OCI-LY1 (cell line): Measurements from ENCODE around the gene CACNA1C.

ENCODE experiments used
- H2AFZ ChIP-seq: fragments of 200-600 bp; sonication (generic), shearing (Covaris generic); 2 replicates; pipeline ENCODE4 v1.6.0; 2014; ENCODE audit warnings: antibody characterized with exemption, mild to moderate bottlenecking, low read length
- H3F3A ChIP-seq: fragments of 200-600 bp; sonication (generic), shearing (Covaris generic); 2 replicates; pipeline ENCODE4 v1.6.0; 2014; ENCODE audit warnings: mild to moderate bottlenecking, antibody characterized with exemption, low read length, moderate library complexity; ENCODE audit not compliant: insufficient read depth
- H3K27ac ChIP-seq: fragments of 200-600 bp; sonication (generic); 2 replicates; pipeline ENCODE4 v1.5.1; 2014; ENCODE audit warnings: low read length, mixed run types, mild to moderate bottlenecking, low read depth; ENCODE audit not compliant: poor library complexity, severe bottlenecking
- H3K27me3 ChIP-seq: fragments of 200-600 bp; sonication (generic); 2 replicates; pipeline ENCODE4 v1.6.0; 2014; ENCODE audit warnings: antibody characterized with exemption, mild to moderate bottlenecking, low read length, moderate library complexity; ENCODE audit not compliant: insufficient read depth
- H3K36me3 ChIP-seq: fragments of 200-600 bp; sonication (generic); 2 replicates; pipeline ENCODE4 v1.6.1; 2014; ENCODE audit warnings: mild to moderate bottlenecking, antibody characterized with exemption, low read length, moderate library complexity, mixed read lengths; ENCODE audit not compliant: insufficient read depth
- H3K4me1 ChIP-seq: fragments of 200-600 bp; sonication (generic); 2 replicates; pipeline ENCODE4 v1.5.1; 2014; ENCODE audit warnings: mild to moderate bottlenecking, low read length, moderate library complexity; ENCODE audit not compliant: insufficient read depth, severe bottlenecking
- H3K4me2 ChIP-seq: fragments of 200-600 bp; sonication (generic), shearing (Covaris generic); 2 replicates; pipeline ENCODE4 v1.6.1; 2014; ENCODE audit warnings: low read length
- H3K4me3 ChIP-seq: fragments of 200-600 bp; sonication (generic); 2 replicates; pipeline ENCODE4 v1.5.1; 2014; ENCODE audit warnings: low read length, low read depth, mild to moderate bottlenecking, mixed read lengths; ENCODE audit not compliant: poor library complexity, severe bottlenecking
- H3K79me2 ChIP-seq: fragments of 200-600 bp; shearing (Covaris generic); 2 replicates; pipeline ENCODE4 v1.6.1; 2016; ENCODE audit warnings: mixed run types, low read length, mixed read lengths; ENCODE audit not compliant: insufficient read depth
- H3K9ac ChIP-seq: fragments of 200-600 bp; sonication (generic), shearing (Covaris generic); 2 replicates; pipeline ENCODE4 v1.6.1; 2014; ENCODE audit warnings: mild to moderate bottlenecking, low read length, mixed read lengths
- H3K9me2 ChIP-seq: fragments of 200-600 bp; sonication (generic), shearing (Covaris generic); 2 replicates; pipeline ENCODE4 v1.6.1; 2014; ENCODE audit warnings: low read depth, mild to moderate bottlenecking, low read length, mixed read lengths
- H3K9me3 ChIP-seq: fragments of 200-600 bp; shearing (Covaris generic); 2 replicates; pipeline ENCODE4 v1.6.1; 2014; ENCODE audit warnings: low read length, mixed read lengths
- H4K20me1 ChIP-seq: fragments of 200-600 bp; sonication (generic), shearing (Covaris generic); 2 replicates; pipeline ENCODE4 v1.6.0; 2016; ENCODE audit warnings: mild to moderate bottlenecking, low read length; ENCODE audit not compliant: insufficient read depth
- CTCF ChIP-seq: fragments of 200-600 bp; sonication (generic), shearing (Covaris generic); IDR thresholded peaks from 2 replicates; pipeline ENCODE4 v1.5.1; 2017; ENCODE audit warnings: mild to moderate bottlenecking, antibody characterized with exemption, low read length, moderate library complexity, mixed read lengths
- EZH2 ChIP-seq: fragments of 200-600 bp; sonication (generic), shearing (Covaris generic); IDR thresholded peaks from 2 replicates; pipeline ENCODE4 v1.8.0; 2017; ENCODE audit warnings: borderline replicate concordance, mixed run types, mild to moderate bottlenecking, antibody characterized with exemption, low read length, moderate library complexity, mixed read lengths

CACNA1C gene

GRCh38 chr12:2413999-2414792, 361.4 kb downstream of the CACNA1C start:
- Histone ChIP-seq H3K27me3 (peaks cover 16% of the 10 kb centered on the region; the same call in 1 of the 2 replicates), H3K9me3 (no peaks in the 10 kb centered on the region), H3K27ac (no peak overlapping the region), H4K20me1 (no peaks in the 10 kb centered on the region), H2AFZ (no peak overlapping the region), H3K79me2 (no peaks in the 10 kb centered on the region), H3K4me2 (no peak overlapping the region), H3K9ac (no peak overlapping the region), H3K36me3 (no peaks in the 10 kb centered on the region), H3F3A (no peaks in the 10 kb centered on the region), H3K4me1 (no peaks in the 10 kb centered on the region), H3K9me2 (no peaks in the 10 kb centered on the region), H3K4me3 (no peak overlapping the region)
- TF ChIP-seq EZH2 (no peak), CTCF (no peak)

DNA sequence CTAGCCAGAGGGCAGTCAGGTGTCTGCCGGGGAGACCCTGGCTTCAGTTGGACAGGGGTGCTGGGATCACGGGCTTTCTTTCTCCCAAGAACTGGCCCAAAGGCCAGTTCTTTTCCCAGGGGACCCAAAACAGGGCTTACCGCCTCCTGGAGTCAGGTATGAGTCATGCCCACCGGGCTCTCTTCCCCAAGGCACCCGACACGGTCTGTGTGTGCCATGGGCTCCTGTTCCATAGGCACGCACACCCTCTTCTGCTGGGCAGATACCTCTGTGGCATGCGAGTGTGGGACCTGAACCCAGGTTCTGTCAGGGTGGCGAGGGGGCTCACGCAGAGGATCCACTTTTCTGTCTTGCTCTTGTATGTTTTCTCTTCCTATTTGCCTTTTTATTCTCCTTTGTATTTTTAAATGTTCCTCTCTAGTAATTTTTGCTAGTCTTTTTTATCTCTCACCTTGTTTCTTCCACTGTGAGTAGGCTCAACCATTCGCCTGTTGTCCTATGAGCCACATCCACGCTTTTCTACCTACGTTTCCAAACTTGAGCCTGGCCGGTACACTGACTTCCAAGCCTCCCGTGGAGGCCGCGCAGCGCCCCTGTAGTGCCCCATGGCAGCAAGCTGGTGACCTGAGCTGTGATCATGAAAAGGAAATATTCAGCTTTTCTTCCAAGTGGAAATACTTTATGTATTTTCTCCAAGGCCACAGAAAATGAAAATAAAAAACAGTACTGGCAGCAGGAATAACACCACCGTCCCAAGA, 362.2 kb downstream of the CACNA1C start:
- Histone ChIP-seq H2AFZ (no peak overlapping the region), H3K27me3 (peaks cover 21% of the 10 kb centered on the region), H3K79me2 (no peaks in the 10 kb centered on the region), H3K9ac (no peak overlapping the region), H4K20me1 (no peaks in the 10 kb centered on the region), H3K4me2 (no peak overlapping the region), H3K27ac (no peak overlapping the region), H3K9me3 (no peaks in the 10 kb centered on the region), H3K4me1 (no peaks in the 10 kb centered on the region), H3F3A (no peaks in the 10 kb centered on the region), H3K4me3 (no peak overlapping the region), H3K36me3 (no peaks in the 10 kb centered on the region), H3K9me2 (no peaks in the 10 kb centered on the region)
- TF ChIP-seq CTCF, result no peak

GRCh38 chr12:2415568-2415944, 362.8 kb downstream of the CACNA1C start:
- H4K20me1 ChIP-seq, result no peaks in the 10 kb centered on the region
- H3K9me3 ChIP-seq, result no peaks in the 10 kb centered on the region
- H3K27me3 ChIP-seq, result peaks cover 25% of the 10 kb centered on the region
- H3K9ac ChIP-seq, result no peak overlapping the region
- H3F3A ChIP-seq, result no peaks in the 10 kb centered on the region
- no peak overlapping the region for H3K4me3 ChIP-seq
- no peak overlapping the region for H2AFZ ChIP-seq
- H3K27ac ChIP-seq, result no peak overlapping the region
- H3K9me2 ChIP-seq, result no peaks in the 10 kb centered on the region
- H3K4me2 ChIP-seq, result no peak overlapping the region
- H3K4me1 ChIP-seq, result no peaks in the 10 kb centered on the region
- no peaks in the 10 kb centered on the region for H3K79me2 ChIP-seq
- no peaks in the 10 kb centered on the region for H3K36me3 ChIP-seq
- TF ChIP-seq EZH2, result no peak
- no peak for TF ChIP-seq CTCF
